HCT116 (cell line): Measurements from ENCODE around the gene ADGRE3. TPM values are rescaled to one million over a fixed set of nuclear protein-coding genes. Genes with fewer than 3 reads are reported as not detected.

Experiments used
- ATAC-seq: fragments of 200-7000 bp; cut with Tn5 transposase; 2 replicates; pipeline ENCODE4 v1.9.1; 2020; ENCODE audit warnings: mild to moderate bottlenecking, moderate library complexity
- BruUV-seq: library from RNA; stranded (reverse); fragments of 400-500 nt; replicated peaks from 2 replicates; lab custom pipeline; 2021; lab: Mats Ljungman, UMichigan
- CTCF ChIA-PET: fragments of 300-600 bp; sonication (Branson Sonifier 250); formaldehyde crosslinking; loops from one replicate; lab custom pipeline; 2021; ENCODE audit warnings: antibody characterized with exemption; lab: Charles Lee
- POLR2A ChIA-PET: fragments of 300-600, 350-600 bp; sonication (Branson Sonifier 250); formaldehyde crosslinking; loops from one replicate; lab custom pipeline; 2021; ENCODE audit warnings: antibody characterized with exemption; lab: Charles Lee
- RAD21 ChIA-PET, 2 experiments: fragments of 300-600 bp; sonication (Branson Sonifier 250); formaldehyde crosslinking; loops; one replicate each; lab custom pipeline; 2023; ENCODE audit warnings: low total read pairs in 2 of 2; ENCODE audit not compliant: uncharacterized antibody in 2 of 2, unreplicated experiment in 2 of 2, low non-redundant PET in 1 of 2; lab: Charles Lee
- DNase-seq: peaks from one replicate; pipeline ENCODE4 v3.0.0-alpha.2; 2010; ENCODE audit warnings: low read depth, low spot score
- H2AFZ ChIP-seq: fragments of 200-600 bp; shearing (Covaris generic), sonication (generic); 2 replicates; pipeline ENCODE4 v1.6.1; 2017; ENCODE audit warnings: low read depth, mixed run types, mixed read lengths, antibody characterized with exemption, low read length; ENCODE audit not compliant: poor library complexity, severe bottlenecking
- H3K27ac ChIP-seq: 2 replicates; pipeline ENCODE4 v1.5.1; 2012; ENCODE audit warnings: low read depth, low read length
- H3K27me3 ChIP-seq: fragments of 200-600 bp; sonication (generic); 2 replicates; pipeline ENCODE4 v1.6.1; 2016; ENCODE audit warnings: mixed run types, low read length, mixed read lengths; ENCODE audit not compliant: insufficient read depth
- H3K36me3 ChIP-seq, 2 experiments: fragments of 200-500 bp in 1 of 2; fragments of 200-600 bp in 1 of 2; sonication (Bioruptor generic) in 1 of 2; sonication (generic) in 1 of 2; 2 replicates each; pipeline versions ENCODE4 v1.5.1 to v1.6.1; 2014 to 2016; ENCODE audit warnings: low read length in 2 of 2, inconsistent platforms in 1 of 2, mixed read lengths in 1 of 2, mixed run types in 1 of 2; ENCODE audit not compliant: insufficient read depth in 2 of 2, control insufficient read depth in 1 of 2
- H3K4me1 ChIP-seq, 2 experiments: fragments of 200-600 bp in 1 of 2; sonication (generic) in 1 of 2; 2 replicates each; pipeline versions ENCODE4 v1.5.1 to v1.6.1; 2012 to 2017; ENCODE audit warnings: low read length in 2 of 2, inconsistent platforms in 1 of 2, mild to moderate bottlenecking in 1 of 2, mixed read lengths in 1 of 2, mixed run types in 1 of 2, moderate library complexity in 1 of 2; ENCODE audit not compliant: insufficient read depth in 2 of 2, control insufficient read depth in 1 of 2
- H3K4me2 ChIP-seq: fragments of 200-600 bp; sonication (generic); 2 replicates; pipeline ENCODE4 v1.6.1; 2017; ENCODE audit warnings: mixed run types, low read length, mixed read lengths
- H3K4me3 ChIP-seq, 2 experiments: fragments of 200-600 bp in 1 of 2; sonication (generic) in 1 of 2; replicated peaks in 1 of 2; 2 replicates each; pipeline ENCODE4 v1.5.1; 2011 to 2016; ENCODE audit warnings: low read length in 2 of 2, control low read depth in 1 of 2, low read depth in 1 of 2, mild to moderate bottlenecking in 1 of 2, mixed read lengths in 1 of 2, mixed run types in 1 of 2
- H3K79me2 ChIP-seq: fragments of 200-600 bp; sonication (generic); 2 replicates; pipeline ENCODE4 v1.6.1; 2017; ENCODE audit warnings: mild to moderate bottlenecking, mixed run types, low read length, moderate library complexity, mixed read lengths; ENCODE audit not compliant: insufficient read depth
- H3K9ac ChIP-seq: fragments of 200-600 bp; sonication (generic); 2 replicates; pipeline ENCODE4 v1.6.1; 2016; ENCODE audit warnings: low read length, mixed read lengths
- H3K9me2 ChIP-seq: fragments of 200-600 bp; sonication (generic), shearing (Covaris generic); 2 replicates; pipeline ENCODE4 v1.6.1; 2017; ENCODE audit warnings: mixed run types, mild to moderate bottlenecking, moderate library complexity; ENCODE audit not compliant: insufficient read depth
- H3K9me3 ChIP-seq, 2 experiments: fragments of 200-500 bp in 1 of 2; fragments of 200-600 bp in 1 of 2; sonication (Bioruptor generic) in 1 of 2; sonication (generic) in 1 of 2; 2 replicates each; pipeline ENCODE4 v1.6.1; 2014 to 2017; ENCODE audit warnings: low read length in 2 of 2, mixed read lengths in 2 of 2, inconsistent platforms in 1 of 2, low read depth in 1 of 2, mild to moderate bottlenecking in 1 of 2, mixed run types in 1 of 2, moderate library complexity in 1 of 2; ENCODE audit not compliant: control insufficient read depth in 1 of 2, insufficient read depth in 1 of 2
- H4K20me1 ChIP-seq: fragments of 200-600 bp; sonication (generic), shearing (Covaris generic); 2 replicates; pipeline ENCODE4 v1.6.1; 2017; ENCODE audit warnings: mixed run types, mild to moderate bottlenecking, moderate library complexity; ENCODE audit not compliant: insufficient read depth
- CBX3 ChIP-seq: IDR thresholded peaks from 2 replicates; pipeline ENCODE4 v1.6.1; 2012; ENCODE audit warnings: low read depth
- CEBPB ChIP-seq: IDR thresholded peaks from 2 replicates; pipeline ENCODE4 v1.6.1; 2012; ENCODE audit warnings: low read depth
- CTCF ChIP-seq, 3 experiments: fragments of 200-600 bp in 1 of 3; sonication (generic) in 1 of 3; IDR thresholded peaks in 2 of 3; conservative IDR thresholded peaks in 1 of 3; 2 replicates each; pipeline ENCODE4 v1.5.1; 2012 to 2017; ENCODE audit warnings: low read depth in 2 of 3, low read length in 2 of 3, antibody characterized with exemption in 1 of 3, borderline replicate concordance in 1 of 3, control low read depth in 1 of 3, mild to moderate bottlenecking in 1 of 3, mixed read lengths in 1 of 3, mixed run types in 1 of 3, moderate library complexity in 1 of 3; ENCODE audit not compliant: insufficient read depth in 1 of 3
- EGR1 ChIP-seq: IDR thresholded peaks from 2 replicates; pipeline ENCODE4 v1.6.1; 2012; ENCODE audit warnings: low read depth
- JUND ChIP-seq: IDR thresholded peaks from 2 replicates; pipeline ENCODE4 v1.6.1; 2012
- MAX ChIP-seq: IDR thresholded peaks from 2 replicates; pipeline ENCODE4 v1.6.1; 2012
- POLR2A ChIP-seq: IDR thresholded peaks from 2 replicates; pipeline ENCODE4 v1.7.0; 2011; ENCODE audit warnings: borderline replicate concordance; ENCODE audit not compliant: insufficient read depth, insufficient read length; ENCODE audit errors: extremely low read depth
- POLR2AphosphoS5 ChIP-seq: IDR thresholded peaks from 2 replicates; pipeline ENCODE4 v1.6.1; 2011; ENCODE audit warnings: mild to moderate bottlenecking, low read depth, low read length, moderate library complexity
- SP1 ChIP-seq: IDR thresholded peaks from 2 replicates; pipeline ENCODE4 v1.6.1; 2012; ENCODE audit warnings: low read depth
- TCF7L2 ChIP-seq: IDR thresholded peaks from 2 replicates; pipeline ENCODE4 v1.7.0; 2011; ENCODE audit warnings: borderline replicate concordance, inconsistent platforms; ENCODE audit not compliant: insufficient read depth, insufficient read length; ENCODE audit errors: extremely low read depth
- ZFX ChIP-seq: fragments of 450-650 bp; IDR thresholded peaks from 2 replicates; pipeline ENCODE4 v1.6.1; 2017
- ZNF274 ChIP-seq: fragments of 200-500 bp; sonication (Bioruptor generic); IDR thresholded peaks from 2 replicates; pipeline ENCODE4 v1.6.1; 2014; ENCODE audit warnings: mild to moderate bottlenecking, low read depth, low read length, inconsistent platforms
- intact Hi-C: fragments of 100-400 bp; cut with micrococcal nuclease; formaldehyde crosslinking; loops from 2 replicates; pipeline ENCODE4 v1.10.0; 2022
- total RNA-seq: library from RNA; stranded (reverse); gene quantifications from one replicate; pipeline ENCODE4 v1.2.1, GENCODE V29; 2021; ENCODE audit not compliant: unreplicated experiment

The ADGRE3 gene
- total RNA-seq, 1 experiment from 2014 or later, result not detected

GRCh38 chr19:14678199-14678598, 3.6 kb upstream of the ADGRE3 start:
- Histone ChIP-seq H2AFZ (no peak overlapping the region), H3K27ac (no peak overlapping the region), H3K4me2 (no peak overlapping the region), H3K9me2 (no peaks in the 10 kb centered on the region), H3K4me3 (no peak overlapping the region), H4K20me1 (no peaks in the 10 kb centered on the region), H3K9me3 (no peaks in the 10 kb centered on the region), H3K4me1 (no peaks in the 10 kb centered on the region), H3K79me2 (no peaks in the 10 kb centered on the region), H3K27me3 (0 out of 2 replicates have a peak, but pooled peaks cover 6% of the 10 kb centered on the region), H3K9ac (no peak overlapping the region), H3K36me3 (no peaks in the 10 kb centered on the region)
- ChIA-PET CTCF (no interaction called here), RAD21 (no interaction called here), POLR2A (no interaction called here)
- DNase-seq, result no peak
- no peak for ATAC-seq
- no peak for TF ChIP-seq CEBPB
- TF ChIP-seq EGR1, result no peak
- TF ChIP-seq SP1, result no peak
- TF ChIP-seq POLR2AphosphoS5, result no peak
- no peak for TF ChIP-seq JUND
- no peak for TF ChIP-seq ZNF274
- TF ChIP-seq TCF7L2, result no peak
- TF ChIP-seq POLR2A, result no peak
- no peak for TF ChIP-seq MAX
- no peak for TF ChIP-seq ZFX
- TF ChIP-seq CBX3, result no peak
- TF ChIP-seq CTCF (IDR thresholded peaks at IDR 0.05 in 2 of 3, conservative IDR thresholded peaks at IDR 0.05 in 1 of 3; ENCODE audit: borderline replicate concordance in 1 of 3, insufficient read depth in 1 of 3, low read depth in 2 of 3, low read length in 2 of 3), result no peak
- BruUV-seq, result no TSS peak
- intact Hi-C loops, result no loop called here
